ENCODE results near the gene CYLD. TPM values are rescaled to one million over a fixed set of nuclear protein-coding genes. Genes with fewer than 3 reads are reported as not detected.
A peak's percentile ranks its signal among the peaks of the same experiment; 100 is the strongest.

The CYLD gene
- total RNA-seq, 1 donor = 41.2 TPM

GRCh38 chr16:50839920-50840729 is 98.2 kb downstream of the CYLD start:
- no peak for DNase-seq (ENCODE audit: low read depth in 2 of 3, low spot score in 2 of 3)

GRCh38 chr16:50841081-50841886 is 99.4 kb downstream of the CYLD start:
- peak in 2 of 3 donors; percentile 91 to 95 for DNase-seq (ENCODE audit: low read depth in 2 of 3, low spot score in 2 of 3)

- no peak for DNase-seq (ENCODE audit: low read depth in 2 of 3, low spot score in 2 of 3)
Measured at GRCh38 chr16:50842013-50842505, 100.2 kb downstream of the CYLD start.

- no peak for DNase-seq (ENCODE audit: low read depth in 2 of 3, low spot score in 2 of 3)
Measured at GRCh38 chr16:50842589-50842988, 100.7 kb downstream of the CYLD start.

GRCh38 chr16:50844840-50845239 is 103.0 kb downstream of the CYLD start:
- no peak for DNase-seq (ENCODE audit: low read depth in 2 of 3, low spot score in 2 of 3)

- DNase-seq (ENCODE audit: low read depth in 2 of 3, low spot score in 2 of 3) = no peak
Measured at GRCh38 chr16:50845296-50845695, 103.4 kb downstream of the CYLD start.

GRCh38 chr16:50846511-50846910 is 104.6 kb downstream of the CYLD start:
- DNase-seq (ENCODE audit: low read depth in 2 of 3, low spot score in 2 of 3) = no peak

- no peak for DNase-seq (ENCODE audit: low read depth in 2 of 3, low spot score in 2 of 3)
Measured at GRCh38 chr16:50847166-50847565, 105.3 kb downstream of the CYLD start.

GRCh38 chr16:50848755-50849514 is 107.0 kb downstream of the CYLD start:
- DNase-seq (ENCODE audit: low read depth in 2 of 3, low spot score in 2 of 3) = no peak

Small RNA genes lying within 50 kb of the gene (small RNA-seq; reads per million reads assigned to genes)
- gene MIR3181 = not detected

Other genes starting within 250 kb of the CYLD start
- under 0.01 TPM for gene NKD1, start 193.7 kb upstream of the CYLD start, total RNA-seq
- gene SNX20, start 60.8 kb upstream of the CYLD start, total RNA-seq = 48.5 TPM
- gene NOD2, start 48.5 kb upstream of the CYLD start, total RNA-seq = 4.0 TPM